ENCODE data around the gene GPHN. TPM values are rescaled to one million over a fixed set of nuclear protein-coding genes. Genes with fewer than 3 reads are reported as not detected.

The GPHN gene
- total RNA-seq, 1 experiment from 2014 or later, result 18.1 TPM

DNA sequence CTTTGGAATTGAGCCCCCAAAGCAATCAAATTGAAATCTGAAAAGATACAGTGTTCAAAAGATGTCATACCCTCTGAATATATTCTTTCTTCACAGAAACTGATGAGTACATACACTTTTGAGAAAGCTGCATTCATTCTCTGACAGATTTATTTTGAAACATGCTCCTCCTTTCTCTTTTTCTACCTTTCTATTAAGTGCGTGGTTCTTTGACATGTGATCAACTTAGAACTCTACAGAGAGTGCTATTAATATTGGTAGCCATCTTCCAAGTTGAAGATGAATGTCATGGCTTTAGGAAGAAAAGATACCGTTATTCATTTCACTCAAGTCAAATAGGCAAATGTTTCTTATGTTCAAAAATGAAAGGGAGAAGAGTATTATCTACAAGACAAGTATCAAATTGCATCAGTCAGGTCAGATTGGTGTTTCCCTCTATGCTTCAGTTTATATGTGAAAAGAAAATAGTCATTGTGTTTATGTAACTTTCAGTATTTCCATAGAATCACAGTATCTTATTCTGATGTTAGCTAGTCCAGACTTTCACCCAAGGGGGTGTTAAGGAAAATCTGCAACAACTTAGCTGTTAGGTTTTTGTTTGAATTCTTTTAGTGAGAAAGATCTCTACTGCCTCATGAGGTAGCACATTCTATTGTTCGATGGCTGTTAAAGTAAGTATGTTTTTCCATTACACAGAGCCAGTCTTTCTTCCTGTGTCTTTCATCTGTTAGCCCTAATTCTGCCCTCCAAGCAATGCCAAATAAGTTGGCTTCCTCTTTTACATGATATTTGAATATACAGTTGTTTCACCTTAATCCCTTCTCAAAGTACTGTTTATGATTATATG lies 625.9 kb downstream of the GPHN start:
- Mint-ChIP-seq H3K27me3 (ENCODE audit: low read depth) (no peaks in the 10 kb centered on the region), H3K9me3 (no peaks in the 10 kb centered on the region), H3K36me3 (no peaks in the 10 kb centered on the region), H3K4me3 (no peak overlapping the region), H3K27ac (no peak overlapping the region; the same call in 1 of the 2 replicates), H3K4me1 (no peaks in the 10 kb centered on the region; the same call in 1 of the 2 replicates)
- ChIA-PET CTCF (interaction anchor here (1.3 kb wide), 1 partner anchor 201 kb away, joined by 3 read pairs; no protein-coding TSS in a partner anchor), POLR2A (no interaction called here)
- ATAC-seq (peak; percentile 53), DNase-seq (ENCODE audit: low spot score) (no peak)
- TF ChIP-seq, protein P1, sequence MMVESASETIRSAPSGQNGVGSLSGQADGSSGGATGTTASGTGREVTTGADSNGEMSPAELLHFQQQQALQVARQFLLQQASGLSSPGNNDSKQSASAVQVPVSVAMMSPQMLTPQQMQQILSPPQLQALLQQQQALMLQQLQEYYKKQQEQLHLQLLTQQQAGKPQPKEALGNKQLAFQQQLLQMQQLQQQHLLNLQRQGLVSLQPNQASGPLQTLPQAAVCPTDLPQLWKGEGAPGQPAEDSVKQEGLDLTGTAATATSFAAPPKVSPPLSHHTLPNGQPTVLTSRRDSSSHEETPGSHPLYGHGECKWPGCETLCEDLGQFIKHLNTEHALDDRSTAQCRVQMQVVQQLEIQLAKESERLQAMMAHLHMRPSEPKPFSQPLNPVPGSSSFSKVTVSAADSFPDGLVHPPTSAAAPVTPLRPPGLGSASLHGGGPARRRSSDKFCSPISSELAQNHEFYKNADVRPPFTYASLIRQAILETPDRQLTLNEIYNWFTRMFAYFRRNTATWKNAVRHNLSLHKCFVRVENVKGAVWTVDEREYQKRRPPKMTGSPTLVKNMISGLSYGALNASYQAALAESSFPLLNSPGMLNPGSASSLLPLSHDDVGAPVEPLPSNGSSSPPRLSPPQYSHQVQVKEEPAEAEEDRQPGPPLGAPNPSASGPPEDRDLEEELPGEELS (CRISPR knock-in tag; IDR thresholded peaks at IDR 0.05), result no peak
- TF ChIP-seq ZNF317 (CRISPR knock-in tag; IDR thresholded peaks at IDR 0.05; ENCODE audit: borderline replicate concordance, low read depth) (no peak), ARID4B (CRISPR knock-in tag; IDR thresholded peaks at IDR 0.05; ENCODE audit: borderline replicate concordance) (no peak), CDX4 (CRISPR knock-in tag; IDR thresholded peaks at IDR 0.05; ENCODE audit: borderline replicate concordance) (no peak), SMAD3 (CRISPR knock-in tag; IDR thresholded peaks at IDR 0.05; ENCODE audit: borderline replicate concordance) (no peak), HMGXB4 (CRISPR knock-in tag; IDR thresholded peaks at IDR 0.05) (no peak), ZMAT4 (CRISPR knock-in tag; IDR thresholded peaks at IDR 0.05) (no peak), AFF4 (CRISPR knock-in tag; IDR thresholded peaks at IDR 0.05; ENCODE audit: borderline replicate concordance) (no peak), ZSCAN18 (CRISPR knock-in tag; IDR thresholded peaks at IDR 0.05) (no peak), RELA (CRISPR knock-in tag; IDR thresholded peaks at IDR 0.05; ENCODE audit: borderline replicate concordance) (no peak), FOXP1 (CRISPR knock-in tag; IDR thresholded peaks at IDR 0.05; ENCODE audit: borderline replicate concordance) (no peak)
